ENCODE measurements around the gene NPFFR1.
"Not testable (repeated sequence)": the region's sequence is repeated elsewhere in the genome, so short reads cannot be mapped to it uniquely, and the experiment has no call there.

Gene NPFFR1

GRCh38 chr10:70257816-70258215 lies 26.0 kb downstream of the NPFFR1 start:
- no CpG with 5 or more reads among the region's 8 CpGs for WGBS (ENCODE audit: extremely low coverage, insufficient coverage, insufficient read length)

DNA sequence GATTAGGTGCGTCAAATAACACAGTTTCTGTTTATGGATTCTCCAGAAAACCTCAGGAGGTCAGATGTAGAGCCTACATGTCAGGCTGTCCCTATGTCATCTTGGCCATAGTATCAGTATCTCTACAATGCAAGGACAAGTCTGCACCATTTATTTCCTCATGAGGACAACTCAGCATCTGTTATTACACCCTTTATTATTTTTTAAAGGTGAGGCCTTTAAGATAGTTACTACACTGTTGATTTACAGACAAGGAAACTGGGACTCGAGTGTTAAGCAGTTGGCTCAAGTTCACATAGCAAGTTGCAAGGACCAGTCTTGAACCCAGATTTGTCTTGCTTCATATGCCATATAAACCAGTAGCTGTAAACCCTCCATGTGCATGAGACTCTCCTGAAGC lies 27.3 kb downstream of the NPFFR1 start:
- no peak overlapping the region for H2BK120ac ChIP-seq (ENCODE audit: insufficient read depth, low read length, poor library complexity)
- H2BK5ac ChIP-seq (ENCODE audit: low read depth, low read length, poor library complexity), result no peak overlapping the region
- H3K36me3 ChIP-seq (ENCODE audit: control insufficient read depth in 1 of 2, insufficient read depth in 2 of 2, low read length in 2 of 2), result no peaks in the 10 kb centered on the region
- no peaks in the 10 kb centered on the region for H3K27me3 ChIP-seq (ENCODE audit: insufficient read depth, low read length)
- no peak overlapping the region for H4K8ac ChIP-seq (ENCODE audit: low read depth, low read length)
- H3K9ac ChIP-seq (ENCODE audit: low read length), result no peak overlapping the region
- H3K4ac ChIP-seq (ENCODE audit: low read depth, low read length), result no peak overlapping the region
- no peak overlapping the region for H2BK12ac ChIP-seq (ENCODE audit: low read length)
- H3K18ac ChIP-seq (ENCODE audit: low read length), result no peak overlapping the region
- H3K79me1 ChIP-seq (ENCODE audit: low read length), result no peaks in the 10 kb centered on the region
- H2AFZ ChIP-seq (ENCODE audit: insufficient read depth, low read length, poor library complexity), result no peak overlapping the region
- no peak overlapping the region for H3K23ac ChIP-seq (ENCODE audit: low read length)
- no CpG with 5 or more reads among the region's 2 CpGs for WGBS (ENCODE audit: extremely low coverage, insufficient coverage, insufficient read length)
- no peak overlapping the region for H4K12ac ChIP-seq (ENCODE audit: low read depth, low read length)
- no peak overlapping the region for H4K91ac ChIP-seq (ENCODE audit: low read depth, low read length)
- no peaks in the 10 kb centered on the region for H3K79me2 ChIP-seq (ENCODE audit: control insufficient read depth, insufficient read depth, low read length, poor library complexity)
- H2AK5ac ChIP-seq (ENCODE audit: low read length), result no peak overlapping the region
- no peak for DNase-seq
- H3K9me3 ChIP-seq (ENCODE audit: insufficient read depth, low read depth, low read length), result no peaks in the 10 kb centered on the region
- H3K4me1 ChIP-seq (ENCODE audit: control insufficient read depth in 1 of 2, insufficient read depth in 2 of 2, low read length in 2 of 2), result no peaks in the 10 kb centered on the region
- H3K4me3 ChIP-seq (ENCODE audit: low read depth, low read length), result no peak overlapping the region
- no peak overlapping the region for H3K27ac ChIP-seq (ENCODE audit: low read depth, low read length)
- H3K4me2 ChIP-seq (ENCODE audit: low read length), result no peak overlapping the region
- H3K14ac ChIP-seq (ENCODE audit: low read length), result no peak overlapping the region

More at GRCh38 chr10:70257816-70258215, 26.0 kb downstream of the NPFFR1 start:
- H3K4me3 ChIP-seq (ENCODE audit: low read depth, low read length); H3K27me3 ChIP-seq (ENCODE audit: insufficient read depth, low read length); H2AK5ac ChIP-seq (ENCODE audit: low read length); H4K12ac ChIP-seq (ENCODE audit: low read depth, low read length); H3K23ac ChIP-seq (ENCODE audit: low read length); H3K4me1 ChIP-seq (ENCODE audit: control insufficient read depth in 1 of 2, insufficient read depth in 2 of 2, low read length in 2 of 2); H3K9me3 ChIP-seq (ENCODE audit: insufficient read depth, low read depth, low read length); H3K9ac ChIP-seq (ENCODE audit: low read length); H3K79me2 ChIP-seq (ENCODE audit: control insufficient read depth, insufficient read depth, low read length, poor library complexity); H2BK120ac ChIP-seq (ENCODE audit: insufficient read depth, low read length, poor library complexity); H3K18ac ChIP-seq (ENCODE audit: low read length); H3K4me2 ChIP-seq (ENCODE audit: low read length); H4K91ac ChIP-seq (ENCODE audit: low read depth, low read length); H4K8ac ChIP-seq (ENCODE audit: low read depth, low read length); H3K14ac ChIP-seq (ENCODE audit: low read length); H2AFZ ChIP-seq (ENCODE audit: insufficient read depth, low read length, poor library complexity); H3K27ac ChIP-seq (ENCODE audit: low read depth, low read length); H3K79me1 ChIP-seq (ENCODE audit: low read length); H3K4ac ChIP-seq (ENCODE audit: low read depth, low read length); H2BK5ac ChIP-seq (ENCODE audit: low read depth, low read length, poor library complexity); H3K36me3 ChIP-seq (ENCODE audit: control insufficient read depth in 1 of 2, insufficient read depth in 2 of 2, low read length in 2 of 2); H2BK12ac ChIP-seq (ENCODE audit: low read length): not testable (repeated sequence)
- peak; percentile 37 to 40 for DNase-seq

DNA sequence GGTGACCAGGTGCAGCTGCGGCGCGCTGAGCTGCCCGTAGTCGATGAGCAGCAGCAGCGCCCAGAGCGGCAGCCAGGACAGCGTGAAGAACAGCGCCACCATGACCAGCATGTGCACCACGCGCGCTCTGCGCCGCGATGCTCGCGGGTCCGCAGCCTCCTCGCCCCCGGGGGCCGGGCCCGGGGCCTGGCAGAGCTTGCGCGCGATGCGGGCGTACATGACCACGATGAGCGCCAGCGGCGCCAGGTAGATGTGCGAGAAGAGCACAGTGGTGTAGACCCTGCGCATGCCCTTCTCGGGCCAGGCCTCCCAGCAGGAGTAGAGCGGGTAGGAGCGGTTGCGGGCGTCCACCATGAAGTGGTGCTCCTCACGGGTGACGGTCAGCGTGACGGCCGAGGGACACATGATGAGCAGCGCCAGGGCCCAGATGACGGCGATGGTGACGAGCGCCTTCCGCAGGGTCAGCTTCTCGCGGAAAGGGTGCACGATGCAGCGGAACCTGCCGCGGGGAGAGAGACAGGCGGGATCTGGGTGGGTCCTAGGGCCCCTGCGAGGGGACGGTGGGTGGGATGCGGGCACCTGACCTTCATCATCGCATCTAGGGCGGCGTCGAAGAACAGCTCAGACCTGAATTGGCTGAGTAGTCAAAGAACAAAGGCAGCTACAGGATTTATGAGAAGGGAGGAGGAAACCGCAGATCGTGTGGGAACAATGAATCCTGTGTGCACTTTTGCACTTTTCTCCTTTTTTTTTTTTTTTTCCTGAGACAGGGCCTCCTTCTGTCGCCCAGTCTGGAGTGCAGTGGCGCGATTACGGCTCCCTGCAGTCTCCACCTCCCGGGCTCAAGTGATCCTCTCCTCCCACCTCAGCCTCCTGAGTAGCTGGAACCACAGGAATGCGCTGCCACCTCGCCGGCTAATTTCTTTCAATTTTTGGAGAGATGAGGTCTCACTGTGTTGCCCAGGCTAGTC lies 28.2 kb downstream of the NPFFR1 start:
- no peaks in the 10 kb centered on the region for H3K79me1 ChIP-seq (ENCODE audit: low read length)
- H3K18ac ChIP-seq (ENCODE audit: low read length), result no peak overlapping the region
- H3K9ac ChIP-seq (ENCODE audit: low read length), result no peak overlapping the region
- H2BK5ac ChIP-seq (ENCODE audit: low read depth, low read length, poor library complexity), result no peak overlapping the region
- no peak overlapping the region for H3K14ac ChIP-seq (ENCODE audit: low read length)
- H2BK120ac ChIP-seq (ENCODE audit: insufficient read depth, low read length, poor library complexity), result no peak overlapping the region
- H3K23ac ChIP-seq (ENCODE audit: low read length), result no peak overlapping the region
- WGBS (ENCODE audit: extremely low coverage, insufficient coverage, insufficient read length), result no CpG with 5 or more reads among the region's 73 CpGs
- no peak overlapping the region for H3K27ac ChIP-seq (ENCODE audit: low read depth, low read length)
- no peak overlapping the region for H4K8ac ChIP-seq (ENCODE audit: low read depth, low read length)
- H3K36me3 ChIP-seq (ENCODE audit: control insufficient read depth in 1 of 2, insufficient read depth in 2 of 2, low read length in 2 of 2), result no peaks in the 10 kb centered on the region
- H2AK5ac ChIP-seq (ENCODE audit: low read length), result no peak overlapping the region
- peak; percentile 8 to 33 for DNase-seq
- no peak overlapping the region for H2AFZ ChIP-seq (ENCODE audit: insufficient read depth, low read length, poor library complexity)
- H3K4ac ChIP-seq (ENCODE audit: low read depth, low read length), result no peak overlapping the region
- no peaks in the 10 kb centered on the region for H3K27me3 ChIP-seq (ENCODE audit: insufficient read depth, low read length)
- no peaks in the 10 kb centered on the region for H3K79me2 ChIP-seq (ENCODE audit: control insufficient read depth, insufficient read depth, low read length, poor library complexity)
- no peak overlapping the region for H3K4me2 ChIP-seq (ENCODE audit: low read length)
- no peak overlapping the region for H2BK12ac ChIP-seq (ENCODE audit: low read length)
- H3K4me1 ChIP-seq (ENCODE audit: control insufficient read depth in 1 of 2, insufficient read depth in 2 of 2, low read length in 2 of 2), result no peaks in the 10 kb centered on the region
- H3K4me3 ChIP-seq (ENCODE audit: low read depth, low read length), result no peak overlapping the region
- H4K12ac ChIP-seq (ENCODE audit: low read depth, low read length), result no peak overlapping the region
- H3K9me3 ChIP-seq (ENCODE audit: insufficient read depth, low read depth, low read length), result no peaks in the 10 kb centered on the region
- no peak overlapping the region for H4K91ac ChIP-seq (ENCODE audit: low read depth, low read length)

DNA sequence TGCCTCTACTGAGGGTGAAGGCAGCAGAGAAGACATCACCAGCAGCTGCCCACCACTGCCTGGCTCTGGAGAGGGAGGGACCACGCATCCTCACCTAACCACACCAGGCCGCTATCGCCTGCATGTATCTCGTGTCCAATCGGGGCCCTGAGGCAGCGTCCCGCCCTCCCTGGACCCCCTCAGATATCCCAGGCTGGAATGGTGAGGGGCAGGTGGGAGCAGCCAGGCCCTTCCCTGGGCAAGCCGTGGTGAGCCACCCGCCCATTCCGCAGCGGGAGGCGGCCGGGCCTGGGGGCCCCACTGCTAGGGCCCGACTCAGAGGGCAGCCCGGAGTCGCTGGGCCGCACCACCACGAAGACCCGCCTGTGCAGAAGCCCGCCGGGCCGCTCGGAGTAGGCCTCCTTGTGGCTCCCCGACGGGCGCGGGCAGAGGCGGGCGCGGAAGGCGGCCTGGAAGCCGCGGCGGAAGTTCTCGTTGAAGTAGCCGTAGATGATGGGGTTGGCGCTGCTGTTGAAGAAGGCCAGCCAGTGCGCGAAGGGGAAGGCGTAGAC lies 29.0 kb downstream of the NPFFR1 start:
- H4K91ac ChIP-seq (ENCODE audit: low read depth, low read length), result no peak overlapping the region
- H3K79me2 ChIP-seq (ENCODE audit: control insufficient read depth, insufficient read depth, low read length, poor library complexity), result no peaks in the 10 kb centered on the region
- no peak overlapping the region for H3K4ac ChIP-seq (ENCODE audit: low read depth, low read length)
- H3K27ac ChIP-seq (ENCODE audit: low read depth, low read length), result no peak overlapping the region
- H3K23ac ChIP-seq (ENCODE audit: low read length), result no peak overlapping the region
- H3K9ac ChIP-seq (ENCODE audit: low read length), result no peak overlapping the region
- H3K4me1 ChIP-seq (ENCODE audit: control insufficient read depth in 1 of 2, insufficient read depth in 2 of 2, low read length in 2 of 2), result no peaks in the 10 kb centered on the region
- no peak overlapping the region for H2BK12ac ChIP-seq (ENCODE audit: low read length)
- H2AK5ac ChIP-seq (ENCODE audit: low read length), result no peak overlapping the region
- no peaks in the 10 kb centered on the region for H3K27me3 ChIP-seq (ENCODE audit: insufficient read depth, low read length)
- H2AFZ ChIP-seq (ENCODE audit: insufficient read depth, low read length, poor library complexity), result no peak overlapping the region
- H3K4me3 ChIP-seq (ENCODE audit: low read depth, low read length), result no peak overlapping the region
- H4K8ac ChIP-seq (ENCODE audit: low read depth, low read length), result no peak overlapping the region
- H3K79me1 ChIP-seq (ENCODE audit: low read length), result no peaks in the 10 kb centered on the region
- H2BK5ac ChIP-seq (ENCODE audit: low read depth, low read length, poor library complexity), result no peak overlapping the region
- H2BK120ac ChIP-seq (ENCODE audit: insufficient read depth, low read length, poor library complexity), result no peak overlapping the region
- no peak overlapping the region for H3K4me2 ChIP-seq (ENCODE audit: low read length)
- DNase-seq, result no peak
- H3K14ac ChIP-seq (ENCODE audit: low read length), result no peak overlapping the region
- WGBS (ENCODE audit: extremely low coverage, insufficient coverage, insufficient read length), result no CpG with 5 or more reads among the region's 40 CpGs
- H4K12ac ChIP-seq (ENCODE audit: low read depth, low read length), result no peak overlapping the region
- no peaks in the 10 kb centered on the region for H3K36me3 ChIP-seq (ENCODE audit: control insufficient read depth in 1 of 2, insufficient read depth in 2 of 2, low read length in 2 of 2)
- H3K9me3 ChIP-seq (ENCODE audit: insufficient read depth, low read depth, low read length), result no peaks in the 10 kb centered on the region
- no peak overlapping the region for H3K18ac ChIP-seq (ENCODE audit: low read length)
